ENCODE results near the gene ALOX15.

DNA sequence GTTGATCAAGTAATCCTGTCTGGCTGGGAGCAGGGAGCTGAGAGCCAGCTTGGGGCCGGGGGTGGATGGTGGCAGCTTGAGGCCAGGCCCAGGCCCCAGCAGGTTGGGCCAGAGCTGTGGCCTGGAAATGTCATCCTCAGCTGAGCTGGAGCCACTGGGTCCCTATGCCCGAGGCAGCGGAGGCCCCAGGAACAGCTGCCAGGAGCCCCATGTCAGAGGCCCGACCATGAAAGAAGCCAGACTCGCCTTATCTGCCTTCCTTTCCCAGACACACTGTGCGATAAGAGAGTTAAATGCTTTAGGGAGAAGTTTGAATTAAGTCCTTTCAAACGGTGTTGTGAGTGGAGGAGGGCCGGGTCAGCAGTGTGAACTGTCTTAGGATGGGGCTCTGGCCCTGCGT is 53.7 kb downstream of the ALOX15 start:
- TF ChIP-seq, protein P1, sequence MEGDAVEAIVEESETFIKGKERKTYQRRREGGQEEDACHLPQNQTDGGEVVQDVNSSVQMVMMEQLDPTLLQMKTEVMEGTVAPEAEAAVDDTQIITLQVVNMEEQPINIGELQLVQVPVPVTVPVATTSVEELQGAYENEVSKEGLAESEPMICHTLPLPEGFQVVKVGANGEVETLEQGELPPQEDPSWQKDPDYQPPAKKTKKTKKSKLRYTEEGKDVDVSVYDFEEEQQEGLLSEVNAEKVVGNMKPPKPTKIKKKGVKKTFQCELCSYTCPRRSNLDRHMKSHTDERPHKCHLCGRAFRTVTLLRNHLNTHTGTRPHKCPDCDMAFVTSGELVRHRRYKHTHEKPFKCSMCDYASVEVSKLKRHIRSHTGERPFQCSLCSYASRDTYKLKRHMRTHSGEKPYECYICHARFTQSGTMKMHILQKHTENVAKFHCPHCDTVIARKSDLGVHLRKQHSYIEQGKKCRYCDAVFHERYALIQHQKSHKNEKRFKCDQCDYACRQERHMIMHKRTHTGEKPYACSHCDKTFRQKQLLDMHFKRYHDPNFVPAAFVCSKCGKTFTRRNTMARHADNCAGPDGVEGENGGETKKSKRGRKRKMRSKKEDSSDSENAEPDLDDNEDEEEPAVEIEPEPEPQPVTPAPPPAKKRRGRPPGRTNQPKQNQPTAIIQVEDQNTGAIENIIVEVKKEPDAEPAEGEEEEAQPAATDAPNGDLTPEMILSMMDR (IDR thresholded peaks at IDR 0.05; ENCODE audit: poor library complexity, severe bottlenecking): no peak
- TF ChIP-seq EZH2 (IDR thresholded peaks at IDR 0.05; ENCODE audit: borderline replicate concordance, insufficient read depth, low read length, poor library complexity, severe bottlenecking): no peak
- TF ChIP-seq REST (IDR thresholded peaks at IDR 0.05; ENCODE audit: borderline replicate concordance): no peak
- TF ChIP-seq SMC3 (conservative IDR thresholded peaks at IDR 0.05; ENCODE audit: poor library complexity): no peak
- TF ChIP-seq POLR2AphosphoS5 (IDR thresholded peaks at IDR 0.05): no peak
- no peak for TF ChIP-seq TAF1 (IDR thresholded peaks at IDR 0.05; ENCODE audit: low read depth)
- no peak for TF ChIP-seq RAD21 (conservative IDR thresholded peaks at IDR 0.05)
- TF ChIP-seq MXI1 (conservative IDR thresholded peaks at IDR 0.05; ENCODE audit: poor library complexity, severe bottlenecking): no peak
- no peak for TF ChIP-seq EP300 (conservative IDR thresholded peaks at IDR 0.05; ENCODE audit: poor library complexity, severe bottlenecking)

All from neural cell (in vitro differentiated cells).